ENCODE measurements around the gene NR1H4.

DNA sequence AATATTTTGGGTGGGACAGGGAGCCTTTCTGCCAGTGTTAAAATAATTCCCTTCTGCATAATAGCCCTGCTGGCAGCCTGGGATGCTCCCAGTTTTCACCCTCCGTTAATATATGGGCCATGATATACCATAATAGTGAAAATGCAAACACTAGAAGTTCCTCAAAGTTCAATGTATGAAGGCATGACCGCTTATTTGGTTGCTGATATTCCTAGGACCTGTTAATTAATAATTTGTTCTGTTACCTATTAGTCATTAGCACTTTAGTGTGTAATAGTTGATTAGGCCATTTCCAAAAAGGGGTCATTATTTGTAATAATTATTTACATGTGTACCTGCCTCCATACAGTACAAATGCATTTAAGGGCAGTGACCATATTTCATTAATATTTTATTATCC, 20.4 kb downstream of the NR1H4 start:
- TF ChIP-seq, protein P1, sequence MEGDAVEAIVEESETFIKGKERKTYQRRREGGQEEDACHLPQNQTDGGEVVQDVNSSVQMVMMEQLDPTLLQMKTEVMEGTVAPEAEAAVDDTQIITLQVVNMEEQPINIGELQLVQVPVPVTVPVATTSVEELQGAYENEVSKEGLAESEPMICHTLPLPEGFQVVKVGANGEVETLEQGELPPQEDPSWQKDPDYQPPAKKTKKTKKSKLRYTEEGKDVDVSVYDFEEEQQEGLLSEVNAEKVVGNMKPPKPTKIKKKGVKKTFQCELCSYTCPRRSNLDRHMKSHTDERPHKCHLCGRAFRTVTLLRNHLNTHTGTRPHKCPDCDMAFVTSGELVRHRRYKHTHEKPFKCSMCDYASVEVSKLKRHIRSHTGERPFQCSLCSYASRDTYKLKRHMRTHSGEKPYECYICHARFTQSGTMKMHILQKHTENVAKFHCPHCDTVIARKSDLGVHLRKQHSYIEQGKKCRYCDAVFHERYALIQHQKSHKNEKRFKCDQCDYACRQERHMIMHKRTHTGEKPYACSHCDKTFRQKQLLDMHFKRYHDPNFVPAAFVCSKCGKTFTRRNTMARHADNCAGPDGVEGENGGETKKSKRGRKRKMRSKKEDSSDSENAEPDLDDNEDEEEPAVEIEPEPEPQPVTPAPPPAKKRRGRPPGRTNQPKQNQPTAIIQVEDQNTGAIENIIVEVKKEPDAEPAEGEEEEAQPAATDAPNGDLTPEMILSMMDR (IDR thresholded peaks at IDR 0.05; ENCODE audit: insufficient read depth, low read depth, low read length) = no peak
- TF ChIP-seq EZH2 (IDR thresholded peaks at IDR 0.05; ENCODE audit: insufficient read depth, low read length) = no peak

Data from astrocyte (in vitro differentiated cells and primary cell).